Neural cell (in vitro differentiated cells): ENCODE measurements around the gene ZNF678. TPM values are rescaled to one million over a fixed set of nuclear protein-coding genes. Genes with fewer than 3 reads are reported as not detected.

Source experiments
- H2AFZ ChIP-seq: fragments of 200-600, 300-800 bp; sonication (generic), shearing (Covaris generic); 2 replicates; pipeline ENCODE4 v1.6.0; 2014; ENCODE audit warnings: low read depth, mild to moderate bottlenecking, antibody characterized with exemption, low read length, moderate library complexity
- H3F3A ChIP-seq: fragments of 200-600 bp; shearing (Covaris generic); 2 replicates; pipeline ENCODE4 v1.6.1; 2016; ENCODE audit warnings: mild to moderate bottlenecking, moderate library complexity, mixed read lengths, antibody characterized with exemption, low read length; ENCODE audit not compliant: insufficient read depth, poor library complexity, severe bottlenecking
- H3K27ac ChIP-seq: fragments of 200-600, 300-800 bp; sonication (generic), shearing (Covaris generic); 2 replicates; pipeline ENCODE4 v1.5.1; 2014; ENCODE audit warnings: mild to moderate bottlenecking, low read length, moderate library complexity
- H3K27me3 ChIP-seq: fragments of 300-800, 200-600 bp; sonication (generic), shearing (Covaris generic); 2 replicates; pipeline ENCODE4 v1.6.0; 2014; ENCODE audit warnings: mild to moderate bottlenecking, low read depth, low read length, moderate library complexity; ENCODE audit not compliant: insufficient read depth
- H3K36me3 ChIP-seq: fragments of 300-800, 200-600 bp; sonication (generic), shearing (Covaris generic); 2 replicates; pipeline ENCODE4 v1.5.1; 2014; ENCODE audit warnings: mild to moderate bottlenecking, antibody characterized with exemption, low read length, moderate library complexity; ENCODE audit not compliant: insufficient read depth
- H3K4me2 ChIP-seq: fragments of 300-800, 200-600 bp; sonication (generic), shearing (Covaris generic); 2 replicates; pipeline ENCODE4 v1.6.0; 2014; ENCODE audit warnings: mild to moderate bottlenecking, low read length
- H3K4me3 ChIP-seq: fragments of 300-800, 200-600 bp; sonication (generic), shearing (Covaris generic); 2 replicates; pipeline ENCODE4 v1.5.1; 2014; ENCODE audit warnings: mild to moderate bottlenecking, low read length, moderate library complexity
- H3K79me2 ChIP-seq: fragments of 200-600 bp; shearing (Covaris generic); replicated peaks from 2 replicates; pipeline ENCODE4 v1.6.0; 2014; ENCODE audit warnings: mild to moderate bottlenecking, low read length, moderate library complexity; ENCODE audit not compliant: insufficient read depth
- H3K9ac ChIP-seq: fragments of 300-800, 200-600 bp; sonication (generic), shearing (Covaris generic); 2 replicates; pipeline ENCODE4 v1.6.1; 2016; ENCODE audit warnings: mild to moderate bottlenecking, low read length, mixed read lengths
- H3K9me2 ChIP-seq: fragments of 200-600 bp; shearing (Covaris generic); 2 replicates; pipeline ENCODE4 v1.6.1; 2016; ENCODE audit warnings: mild to moderate bottlenecking, low read length, mixed read lengths; ENCODE audit not compliant: insufficient read depth
- H3K9me3 ChIP-seq: fragments of 200-600, 300-800 bp; sonication (generic), shearing (Covaris generic); 2 replicates; pipeline ENCODE4 v1.6.1; 2016; ENCODE audit warnings: mild to moderate bottlenecking, mixed run types, low read length, moderate library complexity, mixed read lengths
- H4K20me1 ChIP-seq: fragments of 200-600 bp; shearing (Covaris generic); 2 replicates; pipeline ENCODE4 v1.6.1; 2016; ENCODE audit warnings: mild to moderate bottlenecking, mixed run types; ENCODE audit not compliant: insufficient read depth
- EP300 ChIP-seq: fragments of 450-650 bp; conservative IDR thresholded peaks from 2 replicates; pipeline ENCODE4 v1.6.1; 2014; ENCODE audit warnings: antibody characterized with exemption, mild to moderate bottlenecking, moderate library complexity; ENCODE audit not compliant: poor library complexity, severe bottlenecking
- EZH2 ChIP-seq: fragments of 200-600, 300-800 bp; shearing (Covaris generic), sonication (generic); IDR thresholded peaks from 2 replicates; pipeline ENCODE4 v1.6.1; 2014; ENCODE audit warnings: antibody characterized with exemption, low read length, borderline replicate concordance, mild to moderate bottlenecking; ENCODE audit not compliant: insufficient read depth, poor library complexity, severe bottlenecking
- MXI1 ChIP-seq: fragments of 450-650 bp; conservative IDR thresholded peaks from 2 replicates; pipeline ENCODE4 v1.6.1; 2014; ENCODE audit warnings: antibody characterized with exemption, mild to moderate bottlenecking; ENCODE audit not compliant: poor library complexity, severe bottlenecking
- POLR2AphosphoS5 ChIP-seq: IDR thresholded peaks from 2 replicates; pipeline ENCODE4 v1.6.1; 2012
- RAD21 ChIP-seq: fragments of 450-650 bp; conservative IDR thresholded peaks from 2 replicates; pipeline ENCODE4 v1.6.1; 2014; ENCODE audit warnings: antibody characterized with exemption, mild to moderate bottlenecking, moderate library complexity
- SMC3 ChIP-seq: fragments of 450-650 bp; conservative IDR thresholded peaks from 2 replicates; pipeline ENCODE4 v1.6.1; 2014; ENCODE audit warnings: antibody characterized with exemption, mild to moderate bottlenecking, moderate library complexity; ENCODE audit not compliant: poor library complexity
- TAF1 ChIP-seq: IDR thresholded peaks from 2 replicates; pipeline ENCODE4 v1.6.1; 2012; ENCODE audit warnings: low read depth
- polyA plus RNA-seq: library from polyadenylated mRNA; depleted of rRNA; stranded (reverse); fragments of >200 nt; gene quantifications from 2 replicates; pipeline ENCODE4 v1.2.3, GENCODE V29; 2014
- small RNA-seq, 3 experiments: library from RNA; depleted of rRNA; stranded (forward); fragments of <200 nt; gene quantifications; one replicate each; pipeline ENCODE3, GENCODE V24; 2012
- TF ChIP-seq, protein P1 (sequence below): IDR thresholded peaks from 2 replicates; pipeline ENCODE4 v1.6.1; 2012; ENCODE audit warnings: borderline replicate concordance
- TF ChIP-seq, protein P2 (sequence below): fragments of 450-650 bp; IDR thresholded peaks from 2 replicates; pipeline ENCODE4 v1.5.1; 2014; ENCODE audit warnings: antibody characterized with exemption, mild to moderate bottlenecking, moderate library complexity; ENCODE audit not compliant: poor library complexity, severe bottlenecking

ZNF678 gene
- polyA plus RNA-seq, 1 donor from 2014 or later, result 25.9 TPM

DNA sequence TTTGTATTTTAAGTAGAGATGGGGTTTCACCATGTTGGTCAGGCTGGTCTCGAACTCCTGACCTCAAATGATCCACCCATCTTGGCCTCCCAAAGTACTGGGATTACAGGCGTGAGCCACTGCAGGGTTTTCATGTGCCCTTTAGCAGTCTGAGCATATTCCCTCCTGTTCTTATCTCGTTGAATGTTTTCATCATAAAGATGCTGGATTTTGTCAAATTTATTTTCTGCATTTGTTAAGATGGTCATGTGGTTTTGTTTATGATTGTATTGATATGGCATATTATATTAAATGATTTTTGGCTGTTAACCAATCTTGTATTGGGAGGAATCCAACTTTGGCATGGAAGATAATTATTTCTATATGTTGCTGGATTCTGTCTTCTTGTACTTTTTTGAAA, 163.0 kb downstream of the ZNF678 start:
- no peaks in the 10 kb centered on the region for H3K79me2 ChIP-seq
- no peaks in the 10 kb centered on the region for H3K36me3 ChIP-seq
- H3K9me2 ChIP-seq, result no peaks in the 10 kb centered on the region
- no peak for TF ChIP-seq EP300
- TF ChIP-seq, protein P1, sequence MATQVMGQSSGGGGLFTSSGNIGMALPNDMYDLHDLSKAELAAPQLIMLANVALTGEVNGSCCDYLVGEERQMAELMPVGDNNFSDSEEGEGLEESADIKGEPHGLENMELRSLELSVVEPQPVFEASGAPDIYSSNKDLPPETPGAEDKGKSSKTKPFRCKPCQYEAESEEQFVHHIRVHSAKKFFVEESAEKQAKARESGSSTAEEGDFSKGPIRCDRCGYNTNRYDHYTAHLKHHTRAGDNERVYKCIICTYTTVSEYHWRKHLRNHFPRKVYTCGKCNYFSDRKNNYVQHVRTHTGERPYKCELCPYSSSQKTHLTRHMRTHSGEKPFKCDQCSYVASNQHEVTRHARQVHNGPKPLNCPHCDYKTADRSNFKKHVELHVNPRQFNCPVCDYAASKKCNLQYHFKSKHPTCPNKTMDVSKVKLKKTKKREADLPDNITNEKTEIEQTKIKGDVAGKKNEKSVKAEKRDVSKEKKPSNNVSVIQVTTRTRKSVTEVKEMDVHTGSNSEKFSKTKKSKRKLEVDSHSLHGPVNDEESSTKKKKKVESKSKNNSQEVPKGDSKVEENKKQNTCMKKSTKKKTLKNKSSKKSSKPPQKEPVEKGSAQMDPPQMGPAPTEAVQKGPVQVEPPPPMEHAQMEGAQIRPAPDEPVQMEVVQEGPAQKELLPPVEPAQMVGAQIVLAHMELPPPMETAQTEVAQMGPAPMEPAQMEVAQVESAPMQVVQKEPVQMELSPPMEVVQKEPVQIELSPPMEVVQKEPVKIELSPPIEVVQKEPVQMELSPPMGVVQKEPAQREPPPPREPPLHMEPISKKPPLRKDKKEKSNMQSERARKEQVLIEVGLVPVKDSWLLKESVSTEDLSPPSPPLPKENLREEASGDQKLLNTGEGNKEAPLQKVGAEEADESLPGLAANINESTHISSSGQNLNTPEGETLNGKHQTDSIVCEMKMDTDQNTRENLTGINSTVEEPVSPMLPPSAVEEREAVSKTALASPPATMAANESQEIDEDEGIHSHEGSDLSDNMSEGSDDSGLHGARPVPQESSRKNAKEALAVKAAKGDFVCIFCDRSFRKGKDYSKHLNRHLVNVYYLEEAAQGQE, result no peak
- no peak for TF ChIP-seq TAF1
- no peak for TF ChIP-seq SMC3
- no peak for TF ChIP-seq POLR2AphosphoS5
- no peak for TF ChIP-seq MXI1
- TF ChIP-seq, protein P2, sequence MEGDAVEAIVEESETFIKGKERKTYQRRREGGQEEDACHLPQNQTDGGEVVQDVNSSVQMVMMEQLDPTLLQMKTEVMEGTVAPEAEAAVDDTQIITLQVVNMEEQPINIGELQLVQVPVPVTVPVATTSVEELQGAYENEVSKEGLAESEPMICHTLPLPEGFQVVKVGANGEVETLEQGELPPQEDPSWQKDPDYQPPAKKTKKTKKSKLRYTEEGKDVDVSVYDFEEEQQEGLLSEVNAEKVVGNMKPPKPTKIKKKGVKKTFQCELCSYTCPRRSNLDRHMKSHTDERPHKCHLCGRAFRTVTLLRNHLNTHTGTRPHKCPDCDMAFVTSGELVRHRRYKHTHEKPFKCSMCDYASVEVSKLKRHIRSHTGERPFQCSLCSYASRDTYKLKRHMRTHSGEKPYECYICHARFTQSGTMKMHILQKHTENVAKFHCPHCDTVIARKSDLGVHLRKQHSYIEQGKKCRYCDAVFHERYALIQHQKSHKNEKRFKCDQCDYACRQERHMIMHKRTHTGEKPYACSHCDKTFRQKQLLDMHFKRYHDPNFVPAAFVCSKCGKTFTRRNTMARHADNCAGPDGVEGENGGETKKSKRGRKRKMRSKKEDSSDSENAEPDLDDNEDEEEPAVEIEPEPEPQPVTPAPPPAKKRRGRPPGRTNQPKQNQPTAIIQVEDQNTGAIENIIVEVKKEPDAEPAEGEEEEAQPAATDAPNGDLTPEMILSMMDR, result no peak
- no peak for TF ChIP-seq EZH2
- TF ChIP-seq RAD21, result no peak
- H3K9ac ChIP-seq, result no peak overlapping the region
- no peaks in the 10 kb centered on the region for H4K20me1 ChIP-seq
- H3K9me3 ChIP-seq, result no peaks in the 10 kb centered on the region
- H3K4me2 ChIP-seq, result no peak overlapping the region
- no peak overlapping the region for H3K4me3 ChIP-seq
- no peak overlapping the region for H3K27ac ChIP-seq
- H3F3A ChIP-seq, result no peaks in the 10 kb centered on the region
- no peak overlapping the region for H2AFZ ChIP-seq
- H3K27me3 ChIP-seq, result no peaks in the 10 kb centered on the region

Small RNA genes lying within 50 kb of the gene (small RNA-seq; reads per million reads assigned to genes)
- 1.2 to 4.2 (median 2.0) reads per million in 3 experiments for gene RNA5SP77

Other genes starting within 250 kb of the ZNF678 start
- 22.9 and 26.8 TPM in 2 replicates for gene CDC42BPA, start 245.1 kb upstream of the ZNF678 start, polyA plus RNA-seq
- gene JMJD4, start 171.7 kb downstream of the ZNF678 start, polyA plus RNA-seq, result 17.2 and 20.4 TPM in 2 replicates
- gene SNAP47, start 171.9 kb downstream of the ZNF678 start, polyA plus RNA-seq, result 56.0 and 60.4 TPM in 2 replicates